HEK293T (cell line): Measurements from ENCODE around the gene AHCTF1.

Experiments used
- CTCF ChIA-PET: fragments of 350-600 bp; formaldehyde crosslinking; extraction: SDS; loops from one replicate; lab custom pipeline; 2021; ENCODE audit warnings: antibody characterized with exemption, inconsistent platforms; lab: Yijun Ruan, JAX
- POLR2A ChIA-PET: fragments of 350-600 bp; formaldehyde crosslinking; extraction: SDS; loops from one replicate; lab custom pipeline; 2020; ENCODE audit warnings: antibody characterized with exemption, inconsistent platforms; lab: Yijun Ruan, JAX
- DNase-seq: peaks from one replicate; pipeline ENCODE4 v3.0.0; 2012; ENCODE audit warnings: mixed read lengths; ENCODE audit errors: extremely low spot score
- ARNT ChIP-seq: fragments of 450-650 bp; IDR thresholded peaks from 2 replicates; pipeline ENCODE4 v1.6.1; 2017; ENCODE audit warnings: mild to moderate bottlenecking
- BHLHE40 ChIP-seq: fragments of 450-650 bp; IDR thresholded peaks from 2 replicates; pipeline ENCODE4 v1.6.1; 2016; ENCODE audit warnings: mild to moderate bottlenecking, moderate library complexity, borderline replicate concordance
- CTBP1 ChIP-seq: fragments of 450-650 bp; IDR thresholded peaks from 2 replicates; pipeline ENCODE4 v1.6.1; 2016; ENCODE audit warnings: borderline replicate concordance
- ELF4 ChIP-seq: fragments of 450-650 bp; IDR thresholded peaks from 2 replicates; pipeline ENCODE4 v1.6.1; 2017; ENCODE audit warnings: antibody characterized with exemption
- FOXA1 ChIP-seq: fragments of 450-650 bp; IDR thresholded peaks from 2 replicates; pipeline ENCODE4 v1.6.1; 2016; ENCODE audit warnings: mild to moderate bottlenecking
- FOXK2 ChIP-seq: fragments of 450-650 bp; IDR thresholded peaks from 2 replicates; pipeline ENCODE4 v1.6.1; 2016; ENCODE audit warnings: mild to moderate bottlenecking
- FOXM1 ChIP-seq: fragments of 450-650 bp; IDR thresholded peaks from 2 replicates; pipeline ENCODE4 v1.6.1; 2017; ENCODE audit warnings: mild to moderate bottlenecking, borderline replicate concordance
- HDGF ChIP-seq: fragments of 450-650 bp; IDR thresholded peaks from 2 replicates; pipeline ENCODE4 v1.6.1; 2017; ENCODE audit warnings: antibody characterized with exemption, borderline replicate concordance
- L3MBTL2 ChIP-seq: fragments of 450-650 bp; conservative IDR thresholded peaks from 2 replicates; pipeline ENCODE4 v1.6.1; 2016; ENCODE audit warnings: mild to moderate bottlenecking
- LEF1 ChIP-seq: fragments of 450-650 bp; IDR thresholded peaks from 2 replicates; pipeline ENCODE4 v1.6.1; 2017; ENCODE audit warnings: mild to moderate bottlenecking, borderline replicate concordance
- NFRKB ChIP-seq: fragments of 450-650 bp; IDR thresholded peaks from 2 replicates; pipeline ENCODE4 v1.6.1; 2016; ENCODE audit warnings: mild to moderate bottlenecking, moderate library complexity
- SP1 ChIP-seq: fragments of 450-650 bp; IDR thresholded peaks from 2 replicates; pipeline ENCODE4 v1.6.1; 2017
- SUZ12 ChIP-seq: fragments of 450-650 bp; IDR thresholded peaks from 2 replicates; pipeline ENCODE4 v1.6.1; 2016; ENCODE audit warnings: mild to moderate bottlenecking
- TARDBP ChIP-seq: fragments of 450-650 bp; IDR thresholded peaks from 2 replicates; pipeline ENCODE4 v1.6.1; 2016
- ZNF384 ChIP-seq: fragments of 450-650 bp; IDR thresholded peaks from 2 replicates; pipeline ENCODE4 v1.6.1; 2016
- TF ChIP-seq, protein P1 (sequence below): fragments of 450-650 bp; IDR thresholded peaks from 2 replicates; pipeline ENCODE4 v1.6.1; 2016

Gene AHCTF1

GRCh38 chr1:246793356-246793896 lies 138.3 kb downstream of the AHCTF1 start:
- DNase-seq: no peak
- ChIA-PET POLR2A (no interaction called here), CTCF (no interaction called here)
- TF ChIP-seq FOXM1 (no peak), SUZ12 (no peak), L3MBTL2 (no peak), ARNT (no peak), SP1 (no peak), HDGF (no peak), ZNF384 (no peak), TARDBP (no peak), CTBP1 (no peak), ELF4 (no peak), FOXA1 (no peak), LEF1 (no peak), NFRKB (no peak)
- TF ChIP-seq, protein P1, sequence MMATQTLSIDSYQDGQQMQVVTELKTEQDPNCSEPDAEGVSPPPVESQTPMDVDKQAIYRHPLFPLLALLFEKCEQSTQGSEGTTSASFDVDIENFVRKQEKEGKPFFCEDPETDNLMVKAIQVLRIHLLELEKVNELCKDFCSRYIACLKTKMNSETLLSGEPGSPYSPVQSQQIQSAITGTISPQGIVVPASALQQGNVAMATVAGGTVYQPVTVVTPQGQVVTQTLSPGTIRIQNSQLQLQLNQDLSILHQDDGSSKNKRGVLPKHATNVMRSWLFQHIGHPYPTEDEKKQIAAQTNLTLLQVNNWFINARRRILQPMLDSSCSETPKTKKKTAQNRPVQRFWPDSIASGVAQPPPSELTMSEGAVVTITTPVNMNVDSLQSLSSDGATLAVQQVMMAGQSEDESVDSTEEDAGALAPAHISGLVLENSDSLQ: no peak

DNA sequence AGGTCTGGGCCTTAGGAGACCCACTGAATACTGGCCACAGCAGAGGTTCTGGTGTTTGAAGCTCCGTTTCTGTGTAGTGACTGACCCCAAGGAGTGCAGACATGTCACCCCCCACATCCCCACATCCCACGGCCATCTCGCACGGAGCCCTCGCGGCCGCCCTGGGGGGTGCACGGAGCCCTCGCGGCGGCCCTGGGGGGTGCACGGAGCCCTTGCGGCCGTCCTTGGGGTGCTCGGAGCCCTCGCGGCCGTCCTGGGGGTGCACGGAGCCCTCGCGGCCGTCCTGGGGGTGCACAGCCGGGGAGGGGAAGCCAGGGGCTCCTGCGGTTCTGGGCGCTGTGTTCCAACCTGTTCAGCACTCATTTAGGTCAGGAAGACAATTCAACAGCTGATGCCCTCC lies 139.1 kb downstream of the AHCTF1 start:
- CTCF ChIA-PET: no interaction called here
- POLR2A ChIA-PET: no interaction called here
- no peak for TF ChIP-seq NFRKB
- TF ChIP-seq FOXK2: no peak
- no peak for TF ChIP-seq FOXA1
- no peak for TF ChIP-seq LEF1
- no peak for TF ChIP-seq ZNF384
- no peak for TF ChIP-seq HDGF
- TF ChIP-seq SP1: no peak
- TF ChIP-seq BHLHE40: no peak
- no peak for TF ChIP-seq SUZ12
- TF ChIP-seq CTBP1: no peak
- TF ChIP-seq FOXM1: no peak
- TF ChIP-seq, protein P1: no peak
- TF ChIP-seq ELF4: no peak
- TF ChIP-seq L3MBTL2: no peak
- no peak for TF ChIP-seq ARNT
- DNase-seq: no peak

GRCh38 chr1:246791303-246791918 lies 140.3 kb downstream of the AHCTF1 start:
- ChIA-PET CTCF (no interaction called here), POLR2A (no interaction called here)
- TF ChIP-seq CTBP1 (no peak), BHLHE40 (no peak), SUZ12 (no peak), SP1 (no peak), ELF4 (no peak), FOXM1 (no peak), L3MBTL2 (no peak), HDGF (no peak)
- no peak for DNase-seq

GRCh38 chr1:246790833-246791232 lies 140.9 kb downstream of the AHCTF1 start:
- no peak for DNase-seq
- TF ChIP-seq BHLHE40 (no peak), LEF1 (no peak), TARDBP (no peak), NFRKB (no peak), HDGF (no peak), ARNT (no peak), FOXK2 (no peak), SP1 (no peak), SUZ12 (no peak), FOXM1 (no peak), ZNF384 (no peak), FOXA1 (no peak), ELF4 (no peak), L3MBTL2 (no peak), CTBP1 (no peak)
- TF ChIP-seq, protein P1: no peak
- POLR2A ChIA-PET: no interaction called here
- CTCF ChIA-PET: no interaction called here

DNA sequence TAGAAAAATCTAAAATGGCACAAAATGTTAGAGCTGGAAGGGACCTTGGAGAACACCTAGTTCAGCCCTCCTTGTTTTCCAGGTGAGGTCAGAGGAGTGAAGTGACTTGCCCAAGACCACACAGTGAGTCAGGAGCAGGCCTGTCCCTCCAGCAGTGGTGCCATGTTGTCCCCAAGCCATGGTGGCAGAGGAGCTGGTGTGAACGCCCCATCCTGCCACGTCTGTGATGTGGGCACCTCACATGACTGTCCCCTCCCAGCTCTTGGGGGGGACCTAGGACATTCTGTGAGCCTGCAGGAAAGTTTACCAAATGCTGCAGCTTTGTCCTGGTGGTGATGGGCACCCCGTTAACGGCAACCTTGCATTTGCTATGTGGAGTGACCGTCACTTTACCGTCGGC lies 141.4 kb downstream of the AHCTF1 start:
- ChIA-PET POLR2A (no interaction called here), CTCF (no interaction called here)
- TF ChIP-seq, protein P1: no peak
- TF ChIP-seq NFRKB (no peak), ELF4 (no peak), FOXA1 (no peak), LEF1 (no peak), HDGF (no peak), BHLHE40 (no peak), ARNT (no peak), CTBP1 (no peak), TARDBP (no peak), SP1 (no peak), L3MBTL2 (no peak), FOXM1 (no peak), FOXK2 (no peak), SUZ12 (no peak)
- DNase-seq: no peak
